ENCODE results near the gene HSPB2.

The HSPB2 gene, protein sequence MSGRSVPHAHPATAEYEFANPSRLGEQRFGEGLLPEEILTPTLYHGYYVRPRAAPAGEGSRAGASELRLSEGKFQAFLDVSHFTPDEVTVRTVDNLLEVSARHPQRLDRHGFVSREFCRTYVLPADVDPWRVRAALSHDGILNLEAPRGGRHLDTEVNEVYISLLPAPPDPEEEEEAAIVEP
- long read RNA-seq: 0 reads

DNA sequence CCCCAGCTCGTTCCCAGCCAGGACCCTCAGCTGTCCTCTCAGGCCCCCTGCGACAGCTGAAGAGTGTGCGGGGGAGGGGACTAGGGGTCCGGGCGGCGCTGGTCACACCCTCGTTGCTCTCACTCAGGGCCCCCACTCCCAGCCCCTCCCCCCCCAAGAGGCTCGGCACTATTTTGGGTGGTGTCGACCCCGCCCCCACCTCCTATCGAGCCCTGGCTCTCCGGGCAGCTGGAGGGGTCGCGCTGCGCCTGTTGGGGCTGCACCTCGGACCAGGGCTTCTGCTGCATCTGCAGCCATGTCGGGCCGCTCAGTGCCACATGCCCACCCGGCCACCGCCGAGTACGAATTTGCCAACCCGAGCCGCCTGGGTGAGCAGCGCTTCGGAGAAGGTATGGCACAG lies at the start of gene HSPB2:
HSPB2 (plus strand) TSS at position 200 of the 400 bp plus-strand sequence; CDS start at position 296, 96 bp downstream.
- no peak within 1 kb of the TSS for H3K27ac ChIP-seq (replicated peaks)
- H3K4me3 ChIP-seq (replicated peaks; ENCODE audit: insufficient read depth, low read length): no peak within 1 kb of the TSS
- peaks cover 7% of the 10 kb centered on the region for H3K27me3 ChIP-seq (ENCODE audit: insufficient read depth, poor library complexity, severe bottlenecking)

DNA sequence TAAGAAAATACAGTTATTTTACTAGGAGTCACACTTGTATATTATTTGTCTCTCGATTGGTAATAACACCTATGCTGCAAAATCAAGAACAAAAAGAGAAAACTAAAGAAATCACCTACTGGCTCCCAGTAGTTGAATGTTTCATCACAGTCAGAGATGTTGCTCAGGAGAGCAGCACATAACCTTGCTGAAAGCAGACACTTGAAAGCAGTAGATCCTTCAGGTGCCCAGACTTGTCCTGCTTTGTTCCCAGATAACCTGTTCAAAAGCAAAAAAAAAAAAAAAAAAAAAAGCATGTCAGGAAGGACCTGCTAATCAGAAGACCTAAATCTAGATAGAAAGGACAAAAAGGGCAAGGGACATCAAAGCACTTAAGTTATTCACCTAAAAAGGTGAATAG lies 42.4 kb upstream of the HSPB2 start:
- Histone ChIP-seq H3K4me3 (replicated peaks; ENCODE audit: insufficient read depth, low read length) (no peak overlapping the region), H3K27ac (replicated peaks) (no peak overlapping the region), H3K27me3 (ENCODE audit: insufficient read depth, poor library complexity, severe bottlenecking) (no peaks in the 10 kb centered on the region)
- no peak for TF ChIP-seq POLR2AphosphoS5 (IDR thresholded peaks at IDR 0.05; ENCODE audit: low read depth)
- TF ChIP-seq, protein P1, sequence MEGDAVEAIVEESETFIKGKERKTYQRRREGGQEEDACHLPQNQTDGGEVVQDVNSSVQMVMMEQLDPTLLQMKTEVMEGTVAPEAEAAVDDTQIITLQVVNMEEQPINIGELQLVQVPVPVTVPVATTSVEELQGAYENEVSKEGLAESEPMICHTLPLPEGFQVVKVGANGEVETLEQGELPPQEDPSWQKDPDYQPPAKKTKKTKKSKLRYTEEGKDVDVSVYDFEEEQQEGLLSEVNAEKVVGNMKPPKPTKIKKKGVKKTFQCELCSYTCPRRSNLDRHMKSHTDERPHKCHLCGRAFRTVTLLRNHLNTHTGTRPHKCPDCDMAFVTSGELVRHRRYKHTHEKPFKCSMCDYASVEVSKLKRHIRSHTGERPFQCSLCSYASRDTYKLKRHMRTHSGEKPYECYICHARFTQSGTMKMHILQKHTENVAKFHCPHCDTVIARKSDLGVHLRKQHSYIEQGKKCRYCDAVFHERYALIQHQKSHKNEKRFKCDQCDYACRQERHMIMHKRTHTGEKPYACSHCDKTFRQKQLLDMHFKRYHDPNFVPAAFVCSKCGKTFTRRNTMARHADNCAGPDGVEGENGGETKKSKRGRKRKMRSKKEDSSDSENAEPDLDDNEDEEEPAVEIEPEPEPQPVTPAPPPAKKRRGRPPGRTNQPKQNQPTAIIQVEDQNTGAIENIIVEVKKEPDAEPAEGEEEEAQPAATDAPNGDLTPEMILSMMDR (IDR thresholded peaks at IDR 0.05; ENCODE audit: insufficient read depth, low read length): no peak
- TF ChIP-seq GABPA (IDR thresholded peaks at IDR 0.05; ENCODE audit: low read depth): no peak
- no peak for TF ChIP-seq SPI1 (IDR thresholded peaks at IDR 0.05; ENCODE audit: borderline replicate concordance, low read depth)
- TF ChIP-seq, protein P2, sequence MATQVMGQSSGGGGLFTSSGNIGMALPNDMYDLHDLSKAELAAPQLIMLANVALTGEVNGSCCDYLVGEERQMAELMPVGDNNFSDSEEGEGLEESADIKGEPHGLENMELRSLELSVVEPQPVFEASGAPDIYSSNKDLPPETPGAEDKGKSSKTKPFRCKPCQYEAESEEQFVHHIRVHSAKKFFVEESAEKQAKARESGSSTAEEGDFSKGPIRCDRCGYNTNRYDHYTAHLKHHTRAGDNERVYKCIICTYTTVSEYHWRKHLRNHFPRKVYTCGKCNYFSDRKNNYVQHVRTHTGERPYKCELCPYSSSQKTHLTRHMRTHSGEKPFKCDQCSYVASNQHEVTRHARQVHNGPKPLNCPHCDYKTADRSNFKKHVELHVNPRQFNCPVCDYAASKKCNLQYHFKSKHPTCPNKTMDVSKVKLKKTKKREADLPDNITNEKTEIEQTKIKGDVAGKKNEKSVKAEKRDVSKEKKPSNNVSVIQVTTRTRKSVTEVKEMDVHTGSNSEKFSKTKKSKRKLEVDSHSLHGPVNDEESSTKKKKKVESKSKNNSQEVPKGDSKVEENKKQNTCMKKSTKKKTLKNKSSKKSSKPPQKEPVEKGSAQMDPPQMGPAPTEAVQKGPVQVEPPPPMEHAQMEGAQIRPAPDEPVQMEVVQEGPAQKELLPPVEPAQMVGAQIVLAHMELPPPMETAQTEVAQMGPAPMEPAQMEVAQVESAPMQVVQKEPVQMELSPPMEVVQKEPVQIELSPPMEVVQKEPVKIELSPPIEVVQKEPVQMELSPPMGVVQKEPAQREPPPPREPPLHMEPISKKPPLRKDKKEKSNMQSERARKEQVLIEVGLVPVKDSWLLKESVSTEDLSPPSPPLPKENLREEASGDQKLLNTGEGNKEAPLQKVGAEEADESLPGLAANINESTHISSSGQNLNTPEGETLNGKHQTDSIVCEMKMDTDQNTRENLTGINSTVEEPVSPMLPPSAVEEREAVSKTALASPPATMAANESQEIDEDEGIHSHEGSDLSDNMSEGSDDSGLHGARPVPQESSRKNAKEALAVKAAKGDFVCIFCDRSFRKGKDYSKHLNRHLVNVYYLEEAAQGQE (IDR thresholded peaks at IDR 0.05; ENCODE audit: insufficient replicate concordance, low read depth): no peak
- DNase-seq (ENCODE audit: low read depth in 1 of 2, low spot score in 1 of 2): no peak

More for the DNA sequence above, at the start of gene HSPB2:
- no peak for DNase-seq (ENCODE audit: low read depth in 1 of 2, low spot score in 1 of 2)
- TF ChIP-seq SPI1 (IDR thresholded peaks at IDR 0.05; ENCODE audit: borderline replicate concordance, low read depth): no peak
- TF ChIP-seq, protein P2 (IDR thresholded peaks at IDR 0.05; ENCODE audit: insufficient replicate concordance, low read depth): no peak
- TF ChIP-seq POLR2AphosphoS5 (IDR thresholded peaks at IDR 0.05; ENCODE audit: low read depth): no peak
- no peak for TF ChIP-seq GABPA (IDR thresholded peaks at IDR 0.05; ENCODE audit: low read depth)
- TF ChIP-seq, protein P1 (IDR thresholded peaks at IDR 0.05; ENCODE audit: insufficient read depth, low read length): no peak

DNA sequence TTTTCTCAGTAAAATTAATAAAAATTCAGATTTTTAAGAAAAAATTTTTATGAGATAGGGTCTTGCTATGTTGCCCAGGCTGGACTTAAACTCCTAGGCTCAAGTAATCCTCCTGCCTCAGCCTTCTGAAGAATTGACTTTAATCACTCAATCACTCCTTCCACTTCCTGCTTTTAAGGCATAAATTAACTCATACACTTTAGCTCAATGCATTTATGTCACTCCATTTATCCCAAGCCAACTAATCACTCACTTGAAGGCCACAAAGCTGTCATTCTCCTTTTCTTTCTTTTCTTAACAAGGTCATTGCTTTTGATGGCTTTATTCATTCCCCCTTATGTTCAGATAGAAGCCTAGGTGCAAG lies 42.0 kb upstream of the HSPB2 start:
- peak overlapping the region; percentile 68 for H3K27ac ChIP-seq (replicated peaks)
- no peak for DNase-seq (ENCODE audit: low read depth in 1 of 2, low spot score in 1 of 2)
- H3K4me3 ChIP-seq (replicated peaks; ENCODE audit: insufficient read depth, low read length): peak overlapping the region; percentile 68
- TF ChIP-seq, protein P1 (IDR thresholded peaks at IDR 0.05; ENCODE audit: insufficient read depth, low read length): no peak
- no peak for TF ChIP-seq GABPA (IDR thresholded peaks at IDR 0.05; ENCODE audit: low read depth)
- TF ChIP-seq SPI1 (IDR thresholded peaks at IDR 0.05; ENCODE audit: borderline replicate concordance, low read depth): peak; percentile 68; the same call in 1 of the 2 replicates
- TF ChIP-seq, protein P2 (IDR thresholded peaks at IDR 0.05; ENCODE audit: insufficient replicate concordance, low read depth): no peak
- no peak for TF ChIP-seq POLR2AphosphoS5 (IDR thresholded peaks at IDR 0.05; ENCODE audit: low read depth)
- no peaks in the 10 kb centered on the region for H3K27me3 ChIP-seq (ENCODE audit: insufficient read depth, poor library complexity, severe bottlenecking)

Data from HL-60 (cell line).